HEK293 (cell line): ENCODE data around the gene NFAT5.

Source experiments
- CTCF ChIA-PET: fragments of 350-600 bp; formaldehyde crosslinking; extraction: SDS; loops from one replicate; lab custom pipeline; 2021; ENCODE audit warnings: antibody characterized with exemption; lab: Yijun Ruan, JAX
- POLR2A ChIA-PET: fragments of 300-600 bp; formaldehyde crosslinking; extraction: SDS; loops from one replicate; lab custom pipeline; 2020; ENCODE audit warnings: antibody characterized with exemption, inconsistent platforms; lab: Yijun Ruan, JAX
- H3K27ac ChIP-seq: fragments of 200-500 bp; sonication (Bioruptor generic); 2 replicates; pipeline ENCODE4 v1.5.1; 2014; ENCODE audit warnings: low read depth, low read length, control low read depth, inconsistent platforms; ENCODE audit errors: extremely low read depth
- H3K36me3 ChIP-seq, 2 experiments: fragments of 200-500 bp in 1 of 2; sonication (Bioruptor generic) in 1 of 2; 1 replicate in 1 of 2; 2 replicates in 1 of 2; pipeline ENCODE4 v1.5.1; 2014 to 2017; ENCODE audit warnings: inconsistent platforms in 2 of 2, low read length in 2 of 2; ENCODE audit not compliant: control insufficient read depth in 2 of 2, insufficient read depth in 1 of 2
- H3K4me1 ChIP-seq: fragments of 200-500 bp; sonication (Bioruptor generic); 2 replicates; pipeline ENCODE4 v1.5.1; 2014; ENCODE audit warnings: mild to moderate bottlenecking, low read length, inconsistent platforms; ENCODE audit not compliant: control insufficient read depth, insufficient read depth
- H3K4me3 ChIP-seq: 2 replicates; pipeline ENCODE4 v1.5.1; 2011; ENCODE audit warnings: low read depth, mild to moderate bottlenecking, control low read depth, low read length, moderate library complexity
- H3K9me3 ChIP-seq: fragments of 200-500 bp; sonication (Bioruptor generic); 2 replicates; pipeline ENCODE4 v1.5.1; 2014; ENCODE audit warnings: low read depth, low read length, inconsistent platforms; ENCODE audit not compliant: control insufficient read depth, insufficient read depth
- SALL2 ChIP-seq: fragments of 450-650 bp; formaldehyde crosslinking; IDR thresholded peaks from 2 replicates; pipeline ENCODE4 v1.5.0; 2017; ENCODE audit warnings: missing biosample characterization, mild to moderate bottlenecking, missing genetic modification characterization, borderline replicate concordance
- SP2 ChIP-seq: fragments of 450-650 bp; formaldehyde crosslinking; IDR thresholded peaks from 2 replicates; pipeline ENCODE4 v1.5.1; 2016; ENCODE audit warnings: missing biosample characterization, missing genetic modification characterization
- SP7 ChIP-seq: fragments of 450-650 bp; formaldehyde crosslinking; IDR thresholded peaks from 2 replicates; pipeline ENCODE4 v1.5.1; 2016; ENCODE audit warnings: missing biosample characterization, missing genetic modification characterization
- ZFHX2 ChIP-seq: fragments of 450-650 bp; formaldehyde crosslinking; conservative IDR thresholded peaks from 2 replicates; pipeline ENCODE4 v1.5.1; 2016; ENCODE audit warnings: missing biosample characterization, missing genetic modification characterization
- ZNF112 ChIP-seq: fragments of 450-650 bp; formaldehyde crosslinking; IDR thresholded peaks from 2 replicates; pipeline ENCODE4 v1.5.0; 2017; ENCODE audit warnings: missing biosample characterization, missing genetic modification characterization
- ZNF155 ChIP-seq: fragments of 450-650 bp; formaldehyde crosslinking; IDR thresholded peaks from 2 replicates; pipeline ENCODE4 v1.5.1; 2016; ENCODE audit warnings: missing biosample characterization, missing genetic modification characterization
- ZNF266 ChIP-seq: fragments of 450-650 bp; formaldehyde crosslinking; IDR thresholded peaks from 2 replicates; pipeline ENCODE4 v1.5.1; 2016; ENCODE audit warnings: missing biosample characterization, missing genetic modification characterization, low read depth
- ZNF501 ChIP-seq: fragments of 450-650 bp; formaldehyde crosslinking; IDR thresholded peaks from 2 replicates; pipeline ENCODE4 v1.5.1; 2016; ENCODE audit warnings: missing biosample characterization, missing genetic modification characterization
- ZNF707 ChIP-seq: fragments of 450-650 bp; formaldehyde crosslinking; IDR thresholded peaks from 2 replicates; pipeline ENCODE4 v1.5.1; 2016; ENCODE audit warnings: missing biosample characterization, missing genetic modification characterization
- ZNF843 ChIP-seq: fragments of 450-650 bp; formaldehyde crosslinking; IDR thresholded peaks from 2 replicates; pipeline ENCODE4 v1.5.1; 2016; ENCODE audit warnings: missing biosample characterization, missing genetic modification characterization
- TF ChIP-seq, protein P1 (sequence below): fragments of 450-650 bp; formaldehyde crosslinking; conservative IDR thresholded peaks from 2 replicates; pipeline ENCODE4 v1.5.1; 2016; ENCODE audit warnings: low read depth, missing biosample characterization, missing genetic modification characterization
- TF ChIP-seq, protein P2 (sequence below): fragments of 450-650 bp; IDR thresholded peaks from 2 replicates; pipeline ENCODE4 v1.5.1; 2018; ENCODE audit warnings: missing biosample characterization, missing genetic modification characterization

The NFAT5 gene

GRCh38 chr16:69745959-69746358, 180.2 kb downstream of the NFAT5 start:
- Histone ChIP-seq H3K9me3 (no peaks in the 10 kb centered on the region), H3K27ac (no peak overlapping the region), H3K4me3 (no peak overlapping the region), H3K36me3 (peaks cover 56 to 98% of the 10 kb centered on the region in 2 experiments), H3K4me1 (no peaks in the 10 kb centered on the region)
- ChIA-PET POLR2A (interaction anchor here (1.0 to 2.4 kb wide), 3 partner anchors 8 to 18 kb away, joined by 3 to 12 read pairs (median 3); partner anchors contain the start of gene NOB1), CTCF (interaction anchor here (0.6 to 1.2 kb wide), 2 partner anchors 8 to 23 kb away, joined by 4 to 5 read pairs; partner anchors contain the start of gene NOB1)
- TF ChIP-seq ZNF112 = no peak
- no peak for TF ChIP-seq ZNF266 (tag by site-specific recombination)
- TF ChIP-seq ZFHX2 (tag by site-specific recombination) = no peak
- no peak for TF ChIP-seq ZNF501 (tag by site-specific recombination)
- TF ChIP-seq SP7 (tag by site-specific recombination) = no peak
- TF ChIP-seq SP2 = no peak
- TF ChIP-seq ZNF155 (tag by site-specific recombination) = no peak
- TF ChIP-seq, protein P1, sequence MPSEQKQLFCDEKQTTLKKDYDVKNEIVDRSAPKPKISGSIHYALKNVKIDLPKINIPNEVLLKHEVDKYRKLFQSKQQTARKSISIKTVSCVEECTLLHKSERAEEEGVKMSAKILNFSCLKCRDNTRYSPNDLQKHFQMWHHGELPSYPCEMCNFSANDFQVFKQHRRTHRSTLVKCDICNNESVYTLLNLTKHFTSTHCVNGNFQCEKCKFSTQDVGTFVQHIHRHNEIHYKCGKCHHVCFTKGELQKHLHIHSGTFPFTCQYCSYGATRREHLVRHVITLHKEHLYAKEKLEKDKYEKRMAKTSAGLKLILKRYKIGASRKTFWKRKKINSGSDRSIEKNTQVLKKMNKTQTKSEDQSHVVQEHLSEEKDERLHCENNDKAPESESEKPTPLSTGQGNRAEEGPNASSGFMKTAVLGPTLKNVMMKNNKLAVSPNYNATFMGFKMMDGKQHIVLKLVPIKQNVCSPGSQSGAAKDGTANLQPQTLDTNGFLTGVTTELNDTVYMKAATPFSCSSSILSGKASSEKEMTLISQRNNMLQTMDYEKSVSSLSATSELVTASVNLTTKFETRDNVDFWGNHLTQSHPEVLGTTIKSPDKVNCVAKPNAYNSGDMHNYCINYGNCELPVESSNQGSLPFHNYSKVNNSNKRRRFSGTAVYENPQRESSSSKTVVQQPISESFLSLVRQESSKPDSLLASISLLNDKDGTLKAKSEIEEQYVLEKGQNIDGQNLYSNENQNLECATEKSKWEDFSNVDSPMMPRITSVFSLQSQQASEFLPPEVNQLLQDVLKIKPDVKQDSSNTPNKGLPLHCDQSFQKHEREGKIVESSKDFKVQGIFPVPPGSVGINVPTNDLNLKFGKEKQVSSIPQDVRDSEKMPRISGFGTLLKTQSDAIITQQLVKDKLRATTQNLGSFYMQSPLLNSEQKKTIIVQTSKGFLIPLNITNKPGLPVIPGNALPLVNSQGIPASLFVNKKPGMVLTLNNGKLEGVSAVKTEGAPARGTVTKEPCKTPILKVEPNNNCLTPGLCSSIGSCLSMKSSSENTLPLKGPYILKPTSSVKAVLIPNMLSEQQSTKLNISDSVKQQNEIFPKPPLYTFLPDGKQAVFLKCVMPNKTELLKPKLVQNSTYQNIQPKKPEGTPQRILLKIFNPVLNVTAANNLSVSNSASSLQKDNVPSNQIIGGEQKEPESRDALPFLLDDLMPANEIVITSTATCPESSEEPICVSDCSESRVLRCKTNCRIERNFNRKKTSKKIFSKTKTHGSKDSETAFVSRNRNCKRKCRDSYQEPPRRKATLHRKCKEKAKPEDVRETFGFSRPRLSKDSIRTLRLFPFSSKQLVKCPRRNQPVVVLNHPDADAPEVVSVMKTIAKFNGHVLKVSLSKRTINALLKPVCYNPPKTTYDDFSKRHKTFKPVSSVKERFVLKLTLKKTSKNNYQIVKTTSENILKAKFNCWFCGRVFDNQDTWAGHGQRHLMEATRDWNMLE = no peak

GRCh38 chr16:69747115-69747514, 181.3 kb downstream of the NFAT5 start:
- POLR2A ChIA-PET = interaction anchor here (1.5 to 2.4 kb wide), 2 partner anchors 7 to 19 kb away, joined by 3 to 12 read pairs; partner anchors contain the start of gene NOB1
- Histone ChIP-seq H3K4me1 (no peaks in the 10 kb centered on the region), H3K9me3 (no peaks in the 10 kb centered on the region), H3K4me3 (no peak overlapping the region), H3K36me3 (peaks cover 62 to 97% of the 10 kb centered on the region in 2 experiments)
- no peak for TF ChIP-seq ZNF843
- TF ChIP-seq ZNF707 (tag by site-specific recombination) = no peak
- TF ChIP-seq, all 188 proteins: peak for 0
- H3K27ac ChIP-seq = no peak overlapping the region
- CTCF ChIA-PET = no interaction called here

GRCh38 chr16:69748694-69749345, 183.1 kb downstream of the NFAT5 start:
- TF ChIP-seq SALL2 (tag by site-specific recombination) = no peak
- TF ChIP-seq, protein P2, sequence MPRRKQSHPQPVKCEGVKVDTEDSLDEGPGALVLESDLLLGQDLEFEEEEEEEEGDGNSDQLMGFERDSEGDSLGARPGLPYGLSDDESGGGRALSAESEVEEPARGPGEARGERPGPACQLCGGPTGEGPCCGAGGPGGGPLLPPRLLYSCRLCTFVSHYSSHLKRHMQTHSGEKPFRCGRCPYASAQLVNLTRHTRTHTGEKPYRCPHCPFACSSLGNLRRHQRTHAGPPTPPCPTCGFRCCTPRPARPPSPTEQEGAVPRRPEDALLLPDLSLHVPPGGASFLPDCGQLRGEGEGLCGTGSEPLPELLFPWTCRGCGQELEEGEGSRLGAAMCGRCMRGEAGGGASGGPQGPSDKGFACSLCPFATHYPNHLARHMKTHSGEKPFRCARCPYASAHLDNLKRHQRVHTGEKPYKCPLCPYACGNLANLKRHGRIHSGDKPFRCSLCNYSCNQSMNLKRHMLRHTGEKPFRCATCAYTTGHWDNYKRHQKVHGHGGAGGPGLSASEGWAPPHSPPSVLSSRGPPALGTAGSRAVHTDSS (tag by site-specific recombination) = peak; percentile 44; the same call in 1 of the 2 replicates
- no peak overlapping the region for H3K27ac ChIP-seq
- H3K4me3 ChIP-seq = no peak overlapping the region
- 0 out of 2 replicates have a peak, but pooled peaks cover 2% of the 10 kb centered on the region for H3K4me1 ChIP-seq
- POLR2A ChIA-PET = no interaction called here
- peaks cover 62 to 85% of the 10 kb centered on the region in 2 experiments for H3K36me3 ChIP-seq
- CTCF ChIA-PET = no interaction called here
- no peaks in the 10 kb centered on the region for H3K9me3 ChIP-seq
